Stimulated activated CD8-positive, alpha-beta memory T cell treated with anti-CD3 and anti-CD28 coated beads, Interleukin-7, amount 100 ng/mL, for 4 hours (primary cell): ENCODE results near the gene BICRAL.

Experiments
- DNase-seq, 2 donors: peaks; one replicate each; pipeline ENCODE4 v3.0.0-alpha.2; 2020; ENCODE audit warnings: low read depth in 2 of 2

Gene BICRAL

DNA sequence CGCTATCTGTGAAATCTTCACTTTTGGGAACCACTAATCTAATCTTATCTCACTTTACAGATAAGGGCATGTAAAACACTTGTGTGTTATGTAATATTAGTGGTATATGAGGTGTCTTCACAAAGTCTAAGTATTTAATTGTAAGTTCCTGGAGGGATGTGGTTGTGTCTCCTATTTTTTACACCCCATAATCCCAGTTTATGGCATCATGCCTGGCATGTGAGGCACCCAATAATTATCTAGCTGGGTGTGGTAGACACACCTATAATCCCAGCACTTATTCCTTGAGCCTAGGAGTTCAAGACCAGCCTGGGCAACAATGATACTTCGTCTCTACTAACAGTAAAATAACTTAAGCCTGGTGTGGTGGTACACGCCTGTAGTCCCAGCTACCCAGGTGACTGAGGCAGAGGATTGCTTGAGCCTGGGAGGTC lies 19.4 kb upstream of the BICRAL start:
- DNase-seq: no peak

- no peak for DNase-seq
These were observed 18.9 kb upstream of the BICRAL start for GRCh38 chr6:42762950-42763349.

DNA sequence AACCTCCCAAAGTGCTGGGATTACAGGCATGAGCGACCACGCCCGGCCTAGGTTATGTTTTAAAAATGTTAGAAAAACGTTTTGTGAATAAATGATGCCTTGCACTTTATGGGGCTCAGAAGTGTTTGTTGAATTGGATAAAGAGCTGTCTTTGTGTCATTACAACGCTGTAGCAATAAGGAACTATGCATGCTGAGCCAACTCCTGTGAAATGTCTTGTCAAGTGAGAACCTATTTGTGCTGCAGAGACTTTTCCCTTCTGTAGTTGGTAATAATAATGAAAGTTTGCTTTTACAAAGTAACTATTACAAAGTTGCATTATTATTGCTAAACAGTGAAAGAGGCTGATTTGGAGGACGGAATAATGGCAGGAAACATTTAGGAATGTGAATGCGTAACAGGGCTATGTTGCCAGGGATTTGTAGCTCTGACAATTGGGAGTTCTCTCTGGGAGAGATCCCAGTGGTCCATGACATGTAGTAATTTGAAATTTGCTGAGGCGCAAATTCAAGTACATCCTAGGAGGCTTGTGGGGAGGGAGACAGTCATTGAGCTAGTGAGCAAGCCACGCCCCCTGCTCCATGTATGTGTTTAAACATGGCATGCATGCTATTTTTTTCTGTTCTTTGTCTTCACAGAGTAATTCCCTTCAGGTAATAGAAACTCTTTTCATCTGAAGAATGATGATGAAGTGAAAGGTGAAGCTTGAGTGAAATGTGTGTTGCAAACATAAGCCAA lies 16.8 kb upstream of the BICRAL start:
- no peak for DNase-seq

DNA sequence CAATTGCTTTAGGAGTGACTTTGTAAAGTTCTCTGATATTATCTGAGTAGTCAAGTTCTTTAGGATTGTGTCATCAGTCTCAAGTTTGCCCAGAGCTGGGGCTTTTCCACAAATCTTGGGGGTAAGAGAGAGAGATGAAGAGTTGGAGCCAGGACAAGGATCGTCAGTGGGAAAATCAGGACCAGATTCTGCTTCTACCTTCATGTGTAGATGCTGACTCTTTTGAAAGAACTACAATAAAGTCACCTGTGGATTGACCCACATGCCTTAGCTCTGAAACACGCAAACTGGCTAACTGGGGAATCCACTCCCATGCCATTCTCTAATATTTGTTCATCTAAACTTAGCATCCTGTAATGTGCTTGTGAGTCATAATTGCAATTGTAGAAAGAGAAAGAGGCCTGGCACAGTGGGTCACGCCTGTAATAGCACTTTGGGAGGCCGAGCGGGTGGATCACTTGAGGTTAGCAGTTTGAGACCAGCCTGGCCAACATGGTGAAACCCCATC lies 15.6 kb upstream of the BICRAL start:
- no peak for DNase-seq

GRCh38 chr6:42769051-42769450 lies 12.8 kb upstream of the BICRAL start:
- no peak for DNase-seq

DNA sequence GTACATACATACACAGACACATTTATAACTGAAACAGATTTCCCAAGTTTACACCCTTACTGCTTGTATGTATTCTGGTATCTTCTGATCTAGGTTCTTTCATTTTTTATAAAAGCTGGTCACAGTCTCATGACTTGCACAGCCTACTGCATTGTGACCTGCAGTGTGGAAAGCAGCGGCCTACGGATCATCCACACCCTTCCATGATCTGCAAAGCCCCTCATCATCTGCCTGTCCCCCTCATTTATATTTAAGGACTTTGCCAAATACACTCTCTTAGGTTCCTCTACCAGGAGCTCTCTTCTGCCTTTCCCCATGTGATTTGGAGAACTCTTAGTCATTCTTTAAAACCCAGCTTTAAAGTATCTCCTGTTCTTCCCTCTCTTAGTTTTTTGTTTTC lies 12.0 kb upstream of the BICRAL start:
- no peak for DNase-seq

DNA sequence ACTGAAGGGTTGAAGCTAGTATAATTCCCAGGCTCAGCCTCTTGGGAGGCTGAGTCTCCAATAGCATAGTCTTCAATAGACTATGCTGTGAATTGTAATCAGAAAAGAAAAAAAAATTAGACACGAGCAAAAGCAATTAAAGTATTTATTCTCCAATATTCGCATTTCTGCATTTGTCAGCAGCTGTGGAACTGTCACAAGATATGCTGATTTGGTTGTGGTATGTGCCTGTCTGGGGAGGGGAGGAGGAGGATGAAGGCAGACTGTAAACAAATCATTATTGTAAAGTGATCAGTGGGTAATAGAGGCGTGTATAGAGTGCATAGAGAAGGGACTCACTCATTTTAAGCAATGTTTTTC lies 10.1 kb upstream of the BICRAL start:
- DNase-seq: no peak

DNA sequence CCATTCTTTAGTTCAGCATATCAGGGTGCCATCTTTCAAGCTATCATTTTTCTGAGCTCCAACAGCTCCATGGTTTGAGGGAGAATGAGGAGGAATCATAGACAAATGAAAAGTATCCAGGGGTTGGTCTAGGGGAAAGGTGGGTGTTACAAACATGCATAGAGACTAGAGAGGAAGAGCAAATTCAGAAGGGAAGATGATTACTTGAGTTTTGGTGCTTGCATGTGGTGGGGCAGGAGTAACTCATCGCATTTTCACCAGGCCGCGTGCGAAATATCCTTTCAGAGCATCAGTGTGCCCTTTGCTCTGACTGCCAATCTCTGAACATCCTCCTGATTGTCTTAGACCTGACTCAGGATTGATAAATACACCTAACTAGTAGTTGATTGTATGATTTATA lies 7.7 kb upstream of the BICRAL start:
- no peak for DNase-seq

DNA sequence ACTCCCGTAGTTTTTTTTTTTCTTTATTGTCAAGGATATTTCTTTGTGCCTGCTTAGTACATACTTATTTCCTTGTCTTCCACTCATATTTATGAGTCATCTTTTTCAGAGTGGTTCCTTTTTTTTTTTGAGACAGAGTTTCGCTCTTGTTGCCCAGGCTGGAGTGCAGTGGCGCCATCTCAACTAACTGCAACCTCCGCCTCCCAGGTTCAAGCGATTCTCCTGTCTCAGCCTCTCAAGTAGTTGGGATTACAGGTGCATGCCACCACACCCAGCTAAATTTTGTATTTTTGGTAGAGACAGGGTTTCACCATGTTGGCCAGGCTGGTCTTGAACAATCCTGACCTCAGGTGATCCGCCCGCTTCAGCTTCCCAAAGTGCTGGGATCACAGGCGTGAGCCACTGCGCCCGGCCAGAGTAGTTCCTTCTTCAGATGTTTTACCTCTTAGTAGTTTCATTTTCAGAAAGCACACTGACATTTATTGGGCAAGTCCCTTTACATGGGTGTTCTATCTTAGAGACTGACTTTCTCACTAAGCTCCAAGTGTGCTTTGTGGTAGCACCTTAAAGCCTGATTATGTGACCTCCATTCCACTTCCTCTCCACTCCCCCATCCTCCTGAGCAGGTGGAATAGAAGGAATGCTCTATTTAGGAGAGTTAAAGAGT lies 6.9 kb upstream of the BICRAL start:
- peak in 1 of 2 donors; percentile 25 for DNase-seq

DNA sequence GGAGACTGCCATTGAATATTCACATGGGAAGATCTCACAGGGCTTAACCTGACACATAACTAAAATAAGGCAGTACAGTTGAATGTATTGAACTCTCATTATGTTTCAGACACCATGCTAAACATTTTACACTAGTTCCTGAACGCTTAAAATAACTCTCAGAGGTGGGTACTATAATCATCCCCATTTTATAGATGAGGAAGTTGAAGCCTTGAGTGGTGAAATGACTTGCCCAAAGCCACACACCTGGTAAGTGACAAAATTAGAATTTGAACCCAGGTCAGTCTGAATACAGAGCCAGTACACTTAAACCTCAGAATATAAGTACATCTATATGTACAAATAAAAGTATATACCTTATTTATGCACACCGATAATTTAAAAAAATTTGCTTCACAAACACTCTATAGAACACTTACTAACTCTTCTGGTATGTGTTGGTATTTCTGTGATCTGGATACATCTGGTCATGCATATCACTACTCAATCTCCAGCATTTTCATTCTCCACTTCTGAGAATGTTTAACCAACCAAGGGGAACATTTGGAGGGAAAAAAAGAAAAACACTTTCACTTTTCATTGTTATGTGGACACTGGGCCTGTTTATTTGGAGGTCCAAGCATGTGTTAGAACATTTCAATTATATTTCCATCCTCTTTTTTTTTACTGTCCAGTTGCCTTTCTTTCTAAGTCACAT lies 4.6 kb upstream of the BICRAL start:
- no peak for DNase-seq

DNA sequence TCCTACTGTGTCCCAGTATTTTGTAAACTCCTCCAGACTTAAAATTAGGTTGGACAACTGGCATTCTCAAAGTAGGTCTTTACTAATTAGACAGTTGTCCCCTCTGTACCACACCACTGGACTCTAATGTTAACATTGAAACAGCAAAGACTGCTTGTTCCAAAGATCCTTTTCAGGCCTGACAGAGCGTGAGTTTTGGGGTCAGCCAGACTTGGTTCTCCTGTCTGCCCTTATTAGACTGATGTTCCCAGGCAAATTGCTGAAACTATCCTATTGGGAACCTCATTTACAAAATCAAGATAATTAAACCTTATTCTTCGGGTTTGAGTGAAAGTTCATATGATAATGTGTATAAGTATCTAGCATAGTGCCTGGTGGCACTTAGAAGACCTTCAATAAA lies 3.7 kb upstream of the BICRAL start:
- DNase-seq: no peak

GRCh38 chr6:42779521-42779920 lies 2.3 kb upstream of the BICRAL start:
- no peak for DNase-seq

DNA sequence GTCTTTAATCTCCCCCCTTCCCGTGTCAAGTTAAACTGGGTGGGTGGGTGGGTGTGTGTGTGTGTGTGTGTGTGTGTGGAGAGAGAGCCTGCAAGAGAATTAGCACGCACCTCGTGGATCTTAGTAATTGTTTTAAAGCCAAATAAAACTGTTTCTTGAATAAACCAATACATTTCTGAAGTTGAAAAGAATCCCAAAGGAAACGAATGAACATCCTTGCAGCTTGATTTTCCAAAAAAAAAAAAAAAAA lies 381 bp upstream of the BICRAL start:
- no peak for DNase-seq

DNA sequence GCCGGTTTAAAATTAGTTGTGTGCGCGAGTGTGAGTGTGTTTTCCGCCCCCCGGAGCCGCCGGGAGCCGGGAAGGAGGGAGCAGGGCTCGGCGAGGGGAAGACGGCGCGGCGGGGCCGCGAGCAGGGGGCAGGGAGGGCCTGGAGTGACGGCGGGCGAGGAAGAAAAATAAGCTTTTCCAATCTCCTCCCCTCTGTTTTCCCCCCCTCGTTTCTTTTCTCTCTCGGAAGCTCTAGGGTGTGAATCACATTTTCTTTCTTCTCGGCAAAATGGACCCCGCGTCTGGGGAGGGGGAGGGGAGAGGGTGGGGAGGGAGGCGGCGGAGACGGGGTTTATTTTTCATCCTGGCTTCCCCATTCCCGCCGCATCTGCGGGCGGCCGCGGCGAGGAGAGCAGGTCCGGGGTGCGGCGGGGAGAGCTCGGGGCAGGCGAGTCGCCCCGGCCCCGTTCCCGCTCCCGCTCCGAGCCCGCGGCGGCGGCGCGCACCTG lies 881 bp downstream of the BICRAL start:
- peak; percentile 65 to 67 for DNase-seq

- DNase-seq: peak; percentile 37 to 69
These were observed 1.5 kb downstream of the BICRAL start for GRCh38 chr6:42783177-42783875.

DNA sequence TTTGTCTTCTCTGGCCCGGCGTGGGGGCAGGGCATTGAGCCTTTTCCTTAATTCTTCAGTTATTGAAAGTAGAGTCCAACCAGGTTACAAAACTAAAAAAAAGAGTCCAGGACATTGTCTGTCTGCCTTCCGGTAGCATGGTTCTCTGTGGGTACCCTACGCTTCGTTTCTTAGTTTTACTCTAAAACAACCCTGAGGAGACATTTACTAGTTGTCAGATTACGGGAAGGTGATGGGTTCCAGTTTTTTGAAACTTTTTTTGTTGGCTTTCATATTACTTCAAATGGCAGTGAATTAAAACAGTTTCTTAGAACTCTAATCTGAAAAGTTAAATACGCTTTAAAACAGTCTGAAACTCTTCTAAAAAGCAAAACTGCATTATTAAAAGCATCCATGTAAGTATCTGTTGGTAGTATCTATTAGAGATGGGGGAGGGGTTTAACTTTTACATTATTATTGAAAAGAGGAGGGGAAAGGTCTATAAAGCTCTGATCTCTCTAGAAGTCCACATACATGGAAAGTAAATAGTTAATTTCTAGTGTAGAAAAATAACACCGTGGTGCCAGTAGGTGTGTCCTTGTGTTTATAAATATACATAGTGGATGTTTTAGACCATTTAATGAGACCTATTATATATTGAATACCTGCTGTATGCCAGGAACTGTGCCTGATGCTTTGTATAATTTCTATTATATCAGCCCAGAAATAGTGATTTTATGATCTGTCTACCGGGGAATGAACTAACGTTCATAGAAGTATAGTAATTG lies 2.2 kb downstream of the BICRAL start:
- no peak for DNase-seq

DNA sequence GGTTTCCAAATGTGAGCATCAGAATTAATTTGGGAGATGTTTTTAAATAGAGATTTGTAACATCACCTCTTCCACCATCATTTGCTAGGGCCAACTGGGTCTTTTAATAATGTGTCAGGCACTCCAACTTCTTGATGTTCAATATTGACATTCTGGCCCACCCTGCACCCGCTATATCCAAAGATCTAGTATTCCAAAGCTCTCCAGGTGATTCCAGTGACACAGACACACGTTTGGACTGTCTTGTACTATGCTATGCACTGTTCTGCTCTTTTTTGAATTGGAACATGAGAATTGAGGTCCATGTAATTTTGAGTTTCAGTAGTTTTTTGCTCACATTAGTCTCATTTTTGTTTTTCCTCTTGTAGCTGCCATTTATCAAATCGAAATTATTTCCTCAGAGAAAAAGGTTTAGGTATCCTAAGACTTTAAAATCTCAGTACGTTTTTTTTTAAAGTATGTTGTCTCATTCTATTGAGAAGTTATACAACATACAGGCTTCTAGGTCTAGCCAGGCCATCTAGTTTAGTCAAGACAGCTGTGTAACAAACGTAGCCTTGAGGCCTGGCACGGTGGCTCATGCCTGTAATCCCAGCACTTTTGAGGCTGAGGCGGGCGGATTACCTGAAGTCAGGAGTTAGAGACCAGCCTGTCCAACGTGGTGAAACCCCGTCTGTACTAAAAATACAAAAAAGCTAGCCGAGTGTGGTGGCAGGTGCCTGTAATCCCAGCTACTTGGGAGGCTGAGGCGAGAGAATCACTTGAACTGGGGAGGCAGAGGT lies 3.1 kb downstream of the BICRAL start:
- DNase-seq: no peak

DNA sequence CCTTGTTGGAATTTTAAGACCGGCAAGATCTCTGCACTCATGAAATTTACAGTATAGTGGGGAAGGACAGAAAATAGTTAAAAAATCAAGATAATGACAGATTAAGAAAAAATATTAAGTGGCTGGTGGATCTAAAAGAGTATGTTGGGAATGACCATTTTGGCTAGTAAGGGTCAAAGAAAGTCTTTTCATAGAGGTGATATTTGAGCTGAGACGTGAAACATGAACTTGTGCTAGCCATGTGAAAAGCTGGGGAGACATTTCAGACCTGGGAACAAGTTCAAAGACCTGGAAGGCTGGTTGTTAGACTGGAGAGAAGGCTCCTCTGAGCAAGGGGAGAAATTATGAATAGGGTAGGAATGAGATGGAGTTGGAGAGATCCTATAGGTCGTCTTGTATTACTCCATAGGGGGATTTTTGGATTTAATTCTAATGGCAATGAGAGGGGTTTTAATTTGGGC lies 4.7 kb downstream of the BICRAL start:
- DNase-seq: no peak

GRCh38 chr6:42787063-42787472 lies 5.2 kb downstream of the BICRAL start:
- DNase-seq: no peak

- DNase-seq: no peak
These were observed 6.8 kb downstream of the BICRAL start for GRCh38 chr6:42788671-42789070.
